IMR-90 (cell line): ENCODE results near the gene CAPN2. TPM values are rescaled to one million over a fixed set of nuclear protein-coding genes. Genes with fewer than 3 reads are reported as not detected.

Experiments
- ATAC-seq: fragments of 200-7000 bp; cut with Tn5 transposase; 2 replicates; pipeline ENCODE4 v1.9.1; 2020; ENCODE audit warnings: low read depth, mild to moderate bottlenecking, moderate library complexity
- BruUV-seq: library from RNA; stranded (reverse); fragments of 400-500 nt; replicated peaks from 2 replicates; lab custom pipeline; 2021; lab: Mats Ljungman, UMichigan
- CTCF ChIA-PET: fragments of 300-600 bp; formaldehyde crosslinking; extraction: SDS; loops from one replicate; lab custom pipeline; 2021; ENCODE audit warnings: antibody characterized with exemption; lab: Yijun Ruan, JAX
- POLR2A ChIA-PET: fragments of 300-600 bp; sonication (Branson Sonifier 250); formaldehyde crosslinking; loops from one replicate; lab custom pipeline; 2022; ENCODE audit warnings: antibody characterized with exemption; ENCODE audit not compliant: unreplicated experiment; lab: Charles Lee
- DNase-seq: peaks from one replicate; pipeline ENCODE4 v3.0.0; 2013
- H2AFZ ChIP-seq: replicated peaks from 2 replicates; pipeline ENCODE3; 2013; ENCODE audit warnings: low read length, mild to moderate bottlenecking; ENCODE audit not compliant: poor library complexity
- H2AK5ac ChIP-seq: 2 replicates; pipeline ENCODE4 v1.6.1; 2013; ENCODE audit warnings: low read depth, low read length, inconsistent platforms
- H2AK9ac ChIP-seq: replicated peaks from 2 replicates; pipeline ENCODE3; 2013; ENCODE audit warnings: mild to moderate bottlenecking, low read depth, low read length, moderate library complexity; ENCODE audit not compliant: poor library complexity
- H2BK120ac ChIP-seq: 2 replicates; pipeline ENCODE4 v1.6.1; 2013; ENCODE audit warnings: low read depth, low read length, inconsistent platforms
- H2BK15ac ChIP-seq: 3 replicates; pipeline ENCODE4 v1.6.1; 2013; ENCODE audit warnings: low read depth, low read length, inconsistent platforms
- H2BK20ac ChIP-seq: 2 replicates; pipeline ENCODE4 v1.6.1; 2013; ENCODE audit warnings: low read depth, mild to moderate bottlenecking, inconsistent platforms, low read length, moderate library complexity
- H2BK5ac ChIP-seq: 2 replicates; pipeline ENCODE4 v1.6.1; 2013; ENCODE audit warnings: mild to moderate bottlenecking, low read depth, low read length, inconsistent platforms; ENCODE audit not compliant: poor library complexity, severe bottlenecking
- H3K14ac ChIP-seq: replicated peaks from 2 replicates; pipeline ENCODE4 v1.6.1; 2013; ENCODE audit warnings: low read depth, low read length, inconsistent platforms
- H3K18ac ChIP-seq: 2 replicates; pipeline ENCODE4 v1.6.1; 2013; ENCODE audit warnings: low read depth, low read length, control low read depth
- H3K23ac ChIP-seq: 2 replicates; pipeline ENCODE4 v1.6.1; 2013; ENCODE audit warnings: low read depth, low read length, inconsistent platforms
- H3K27ac ChIP-seq: 2 replicates; pipeline ENCODE4 v1.5.1; 2013; ENCODE audit warnings: mild to moderate bottlenecking, control low read depth, low read length; ENCODE audit not compliant: insufficient read depth
- H3K27me3 ChIP-seq: 2 replicates; pipeline ENCODE4 v1.6.1; 2013; ENCODE audit warnings: low read length; ENCODE audit not compliant: control insufficient read depth, insufficient read depth
- H3K36me3 ChIP-seq: 2 replicates; pipeline ENCODE4 v1.6.1; 2013; ENCODE audit warnings: low read length, mixed read lengths; ENCODE audit not compliant: control insufficient read depth, insufficient read depth
- H3K4ac ChIP-seq: 2 replicates; pipeline ENCODE4 v1.6.1; 2013; ENCODE audit warnings: low read depth, low read length, inconsistent platforms
- H3K4me1 ChIP-seq: 2 replicates; pipeline ENCODE4 v1.6.1; 2013; ENCODE audit warnings: low read length, mixed read lengths; ENCODE audit not compliant: control insufficient read depth, insufficient read depth
- H3K4me2 ChIP-seq: 2 replicates; pipeline ENCODE4 v1.6.1; 2013; ENCODE audit warnings: low read depth, mild to moderate bottlenecking, control low read depth, low read length, moderate library complexity
- H3K4me3 ChIP-seq: 2 replicates; pipeline ENCODE4 v1.5.1; 2013; ENCODE audit warnings: low read depth, mild to moderate bottlenecking, control low read depth, low read length, moderate library complexity; ENCODE audit not compliant: insufficient read depth
- H3K56ac ChIP-seq: 2 replicates; pipeline ENCODE4 v1.6.1; 2013; ENCODE audit warnings: low read length, inconsistent platforms; ENCODE audit not compliant: insufficient read depth; ENCODE audit errors: extremely low read depth
- H3K79me1 ChIP-seq, 2 experiments: 2 replicates each; pipeline ENCODE4 v1.6.1; 2013; ENCODE audit warnings: low read length in 2 of 2, inconsistent platforms in 1 of 2, low read depth in 1 of 2
- H3K9ac ChIP-seq: 2 replicates; pipeline ENCODE4 v1.6.1; 2013; ENCODE audit warnings: low read depth, low read length, control low read depth
- H3K9me1 ChIP-seq: 2 replicates; pipeline ENCODE4 v1.6.1; 2013; ENCODE audit warnings: low read length, inconsistent platforms; ENCODE audit not compliant: insufficient read depth
- H3K9me3 ChIP-seq: 2 replicates; pipeline ENCODE4 v1.6.1; 2013; ENCODE audit warnings: low read length; ENCODE audit not compliant: control insufficient read depth, insufficient read depth
- H4K20me1 ChIP-seq: 2 replicates; pipeline ENCODE4 v1.6.1; 2013; ENCODE audit warnings: low read length, inconsistent platforms; ENCODE audit not compliant: insufficient read depth
- H4K5ac ChIP-seq: 2 replicates; pipeline ENCODE4 v1.6.1; 2013; ENCODE audit warnings: mild to moderate bottlenecking, low read depth, low read length, control low read depth
- H4K8ac ChIP-seq, 2 experiments: 2 replicates each; pipeline ENCODE4 v1.6.1; 2013; ENCODE audit warnings: low read depth in 2 of 2, low read length in 2 of 2, control low read depth in 1 of 2, inconsistent platforms in 1 of 2
- H4K91ac ChIP-seq: 2 replicates; pipeline ENCODE4 v1.6.1; 2013; ENCODE audit warnings: low read depth, low read length, inconsistent platforms; ENCODE audit not compliant: insufficient read depth
- BHLHE40 ChIP-seq: fragments of 150-350 bp; IDR thresholded peaks from 2 replicates; pipeline ENCODE4 v1.6.1; 2016; ENCODE audit warnings: mild to moderate bottlenecking, low read depth, low read length
- CEBPB ChIP-seq: IDR thresholded peaks from 2 replicates; pipeline ENCODE4 v1.6.1; 2012; ENCODE audit warnings: low read depth, low read length, improper control_type of control experiment
- CHD1 ChIP-seq: IDR thresholded peaks from 2 replicates; pipeline ENCODE4 v1.6.1; 2012; ENCODE audit warnings: low read depth, low read length, improper control_type of control experiment
- FOS ChIP-seq: fragments of 150-350 bp; IDR thresholded peaks from 2 replicates; pipeline ENCODE4 v1.6.1; 2016; ENCODE audit warnings: low read depth, low read length
- MAFK ChIP-seq: IDR thresholded peaks from 2 replicates; pipeline ENCODE4 v1.6.1; 2012; ENCODE audit warnings: low read depth, low read length, improper control_type of control experiment
- MAZ ChIP-seq: IDR thresholded peaks from 2 replicates; pipeline ENCODE4 v1.6.1; 2012; ENCODE audit warnings: low read depth, mild to moderate bottlenecking, low read length, improper control_type of control experiment, moderate library complexity, borderline replicate concordance
- MXI1 ChIP-seq: IDR thresholded peaks from 2 replicates; pipeline ENCODE4 v1.6.1; 2012; ENCODE audit warnings: low read depth, mild to moderate bottlenecking, low read length, moderate library complexity, borderline replicate concordance
- NFE2L2 ChIP-seq: fragments of 150-350 bp; IDR thresholded peaks from 2 replicates; pipeline ENCODE4 v1.6.1; 2016; ENCODE audit warnings: low read depth, mild to moderate bottlenecking, low read length
- POLR2A ChIP-seq: IDR thresholded peaks from 2 replicates; pipeline ENCODE4 v1.6.1; 2012; ENCODE audit warnings: mild to moderate bottlenecking, low read depth, low read length
- RAD21 ChIP-seq: IDR thresholded peaks from 2 replicates; pipeline ENCODE4 v1.6.1; 2012; ENCODE audit warnings: low read length, improper control_type of control experiment
- RCOR1 ChIP-seq: IDR thresholded peaks from 2 replicates; pipeline ENCODE4 v1.6.1; 2012; ENCODE audit warnings: mild to moderate bottlenecking, low read length, improper control_type of control experiment; ENCODE audit not compliant: insufficient replicate concordance
- RFX5 ChIP-seq: IDR thresholded peaks from 2 replicates; pipeline ENCODE4 v1.8.0; 2012; ENCODE audit warnings: low read depth, mild to moderate bottlenecking, low read length, moderate library complexity
- SMC3 ChIP-seq: fragments of 150-350 bp; IDR thresholded peaks from 2 replicates; pipeline ENCODE4 v1.6.1; 2016; ENCODE audit warnings: low read depth, mild to moderate bottlenecking, antibody characterized with exemption, low read length, moderate library complexity
- WGBS, 2 experiments: methylation state at CpG; one replicate each; pipeline versions ENCODE4 v1.1.5 to v1.1.7; 2013; ENCODE audit warnings: missing lambda C conversion rate in 2 of 2; ENCODE audit not compliant: insufficient read length in 1 of 2; ENCODE audit errors: extremely low coverage in 2 of 2; 5-methylcytosine and 5-hydroxymethylcytosine counted together
- dilution Hi-C: fragments of 300-500 bp; cut with HindIII; formaldehyde crosslinking; loops from one replicate; pipeline ENCODE4 v1.14.3; 2018; ENCODE audit warnings: low sequenced_read_pairs; ENCODE audit not compliant: unreplicated experiment
- in situ Hi-C: fragments of 300-500 bp; cut with MboI; formaldehyde crosslinking; loops from 3 replicates; pipeline ENCODE4 v1.14.3; 2019; ENCODE audit warnings: low sequenced_read_pairs, inconsistent platforms, mixed read lengths
- intact Hi-C: fragments of 100-400 bp; cut with micrococcal nuclease; formaldehyde crosslinking; loops from 2 replicates; pipeline ENCODE4 v1.10.0; 2022
- polyA plus RNA-seq, 3 experiments: library from polyadenylated mRNA; depleted of rRNA; stranded (reverse); fragments of >200 nt; gene quantifications; 2 replicates each; pipeline ENCODE4 v1.2.3, GENCODE V29; 2012; ENCODE audit warnings: low replicate concordance in 1 of 3
- total RNA-seq: library from RNA; depleted of rRNA; stranded (reverse); fragments of >200 nt; gene quantifications from 2 replicates; pipeline ENCODE4 v1.2.3, GENCODE V29; 2012
- TF ChIP-seq, protein P1 (sequence below): conservative IDR thresholded peaks from 2 replicates; pipeline ENCODE4 v1.5.1; 2012; ENCODE audit warnings: mild to moderate bottlenecking, low read depth, low read length, improper control_type of control experiment
- TF ChIP-seq, protein P2 (sequence below): fragments of 150-350 bp; IDR thresholded peaks from 2 replicates; pipeline ENCODE4 v1.6.1; 2017; ENCODE audit warnings: mild to moderate bottlenecking, antibody characterized with exemption, low read length, low read depth
- TF ChIP-seq, protein P3 (sequence below): fragments of 150-350 bp; IDR thresholded peaks from 2 replicates; pipeline ENCODE4 v1.6.1; 2016; ENCODE audit warnings: low read depth, mild to moderate bottlenecking, low read length, moderate library complexity, borderline replicate concordance

The CAPN2 gene
- total and polyA plus RNA-seq, 2 of the 4 experiments (the other 2 are of a cell fraction), result 339 to 430 TPM

DNA sequence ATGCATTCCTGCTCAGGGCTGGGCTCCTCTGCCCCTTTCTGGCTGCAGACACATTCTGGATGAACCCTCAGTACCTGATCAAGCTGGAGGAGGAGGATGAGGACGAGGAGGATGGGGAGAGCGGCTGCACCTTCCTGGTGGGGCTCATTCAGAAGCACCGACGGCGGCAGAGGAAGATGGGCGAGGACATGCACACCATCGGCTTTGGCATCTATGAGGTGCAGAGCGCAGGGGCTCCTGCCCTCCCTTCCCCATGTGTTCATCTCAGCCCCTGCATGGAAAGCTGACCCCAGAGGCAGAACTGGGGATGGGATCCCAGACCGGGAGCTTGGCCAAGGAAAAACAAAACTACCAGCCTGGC, 43.1 kb downstream of the CAPN2 start:
- Histone ChIP-seq H3K14ac (no peak overlapping the region), H2BK20ac (no peak overlapping the region), H3K9ac (no peak overlapping the region), H3K9me3 (no peaks in the 10 kb centered on the region), H3K36me3 (peaks cover 87% of the 10 kb centered on the region), H3K4me2 (no peak overlapping the region), H4K20me1 (no peaks in the 10 kb centered on the region), H3K23ac (no peak overlapping the region), H2BK120ac (no peak overlapping the region), H3K18ac (no peak overlapping the region), H4K5ac (no peak overlapping the region), H4K8ac (no peak overlapping the region), H2AK9ac (peak overlapping the region; percentile 18), H2AFZ (no peak overlapping the region), H3K4ac (no peak overlapping the region), H3K4me1 (no peaks in the 10 kb centered on the region), H3K4me3 (no peak overlapping the region), H3K27me3 (no peaks in the 10 kb centered on the region), H3K79me1 (peaks cover 48 to 78% of the 10 kb centered on the region in 2 experiments), H2AK5ac (no peak overlapping the region), H2BK5ac (no peak overlapping the region), H4K91ac (no peak overlapping the region), H3K56ac (no peak overlapping the region), H2BK15ac (no peak overlapping the region), H3K9me1 (peaks cover 13% of the 10 kb centered on the region), H3K27ac (no peak overlapping the region)
- no peak for DNase-seq
- CTCF ChIA-PET, result no interaction called here
- BruUV-seq, result no TSS peak
- TF ChIP-seq POLR2A, result no peak
- no peak for TF ChIP-seq MAFK
- TF ChIP-seq, protein P1, sequence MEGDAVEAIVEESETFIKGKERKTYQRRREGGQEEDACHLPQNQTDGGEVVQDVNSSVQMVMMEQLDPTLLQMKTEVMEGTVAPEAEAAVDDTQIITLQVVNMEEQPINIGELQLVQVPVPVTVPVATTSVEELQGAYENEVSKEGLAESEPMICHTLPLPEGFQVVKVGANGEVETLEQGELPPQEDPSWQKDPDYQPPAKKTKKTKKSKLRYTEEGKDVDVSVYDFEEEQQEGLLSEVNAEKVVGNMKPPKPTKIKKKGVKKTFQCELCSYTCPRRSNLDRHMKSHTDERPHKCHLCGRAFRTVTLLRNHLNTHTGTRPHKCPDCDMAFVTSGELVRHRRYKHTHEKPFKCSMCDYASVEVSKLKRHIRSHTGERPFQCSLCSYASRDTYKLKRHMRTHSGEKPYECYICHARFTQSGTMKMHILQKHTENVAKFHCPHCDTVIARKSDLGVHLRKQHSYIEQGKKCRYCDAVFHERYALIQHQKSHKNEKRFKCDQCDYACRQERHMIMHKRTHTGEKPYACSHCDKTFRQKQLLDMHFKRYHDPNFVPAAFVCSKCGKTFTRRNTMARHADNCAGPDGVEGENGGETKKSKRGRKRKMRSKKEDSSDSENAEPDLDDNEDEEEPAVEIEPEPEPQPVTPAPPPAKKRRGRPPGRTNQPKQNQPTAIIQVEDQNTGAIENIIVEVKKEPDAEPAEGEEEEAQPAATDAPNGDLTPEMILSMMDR, result no peak
- TF ChIP-seq, protein P2, sequence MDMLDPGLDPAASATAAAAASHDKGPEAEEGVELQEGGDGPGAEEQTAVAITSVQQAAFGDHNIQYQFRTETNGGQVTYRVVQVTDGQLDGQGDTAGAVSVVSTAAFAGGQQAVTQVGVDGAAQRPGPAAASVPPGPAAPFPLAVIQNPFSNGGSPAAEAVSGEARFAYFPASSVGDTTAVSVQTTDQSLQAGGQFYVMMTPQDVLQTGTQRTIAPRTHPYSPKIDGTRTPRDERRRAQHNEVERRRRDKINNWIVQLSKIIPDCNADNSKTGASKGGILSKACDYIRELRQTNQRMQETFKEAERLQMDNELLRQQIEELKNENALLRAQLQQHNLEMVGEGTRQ, result no peak
- no peak for TF ChIP-seq FOS
- no peak for TF ChIP-seq SMC3
- no peak for TF ChIP-seq BHLHE40
- no peak for TF ChIP-seq RAD21
- no peak for TF ChIP-seq CEBPB
- no peak for TF ChIP-seq MXI1
- TF ChIP-seq MAZ, result no peak
- TF ChIP-seq RFX5, result no peak
- TF ChIP-seq, protein P3, sequence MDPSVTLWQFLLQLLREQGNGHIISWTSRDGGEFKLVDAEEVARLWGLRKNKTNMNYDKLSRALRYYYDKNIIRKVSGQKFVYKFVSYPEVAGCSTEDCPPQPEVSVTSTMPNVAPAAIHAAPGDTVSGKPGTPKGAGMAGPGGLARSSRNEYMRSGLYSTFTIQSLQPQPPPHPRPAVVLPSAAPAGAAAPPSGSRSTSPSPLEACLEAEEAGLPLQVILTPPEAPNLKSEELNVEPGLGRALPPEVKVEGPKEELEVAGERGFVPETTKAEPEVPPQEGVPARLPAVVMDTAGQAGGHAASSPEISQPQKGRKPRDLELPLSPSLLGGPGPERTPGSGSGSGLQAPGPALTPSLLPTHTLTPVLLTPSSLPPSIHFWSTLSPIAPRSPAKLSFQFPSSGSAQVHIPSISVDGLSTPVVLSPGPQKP, result no peak
- no peak for TF ChIP-seq RCOR1
- TF ChIP-seq NFE2L2, result no peak
- no peak for TF ChIP-seq CHD1
- POLR2A ChIA-PET, result no interaction called here
- WGBS, 2 experiments, result no CpG with 5 or more reads among the region's 9 CpGs
- in situ Hi-C loops, result no loop called here
- intact Hi-C loops, result no loop called here
- dilution Hi-C loops, result no loop called here
- ATAC-seq, result no peak
